GM23338 (cell line): ENCODE measurements around the gene PLEKHG2.

Source experiments
- CREB1 ChIP-seq: fragments of 250-450 bp; sonication (Bioruptor Pico); IDR thresholded peaks from 2 replicates; pipeline ENCODE4 v1.5.0; 2020; ENCODE audit warnings: low read depth, mild to moderate bottlenecking, moderate library complexity
- TF ChIP-seq, protein P1 (sequence below), 2 experiments: fragments of 200-600 bp in 1 of 2; sonication (generic) in 1 of 2; conservative IDR thresholded peaks; 2 replicates each; pipeline versions ENCODE4 v1.5.1 to v1.6.1; 2016 to 2017; ENCODE audit warnings: antibody characterized with exemption in 2 of 2, low read depth in 2 of 2, mild to moderate bottlenecking in 2 of 2, moderate library complexity in 1 of 2

DNA sequence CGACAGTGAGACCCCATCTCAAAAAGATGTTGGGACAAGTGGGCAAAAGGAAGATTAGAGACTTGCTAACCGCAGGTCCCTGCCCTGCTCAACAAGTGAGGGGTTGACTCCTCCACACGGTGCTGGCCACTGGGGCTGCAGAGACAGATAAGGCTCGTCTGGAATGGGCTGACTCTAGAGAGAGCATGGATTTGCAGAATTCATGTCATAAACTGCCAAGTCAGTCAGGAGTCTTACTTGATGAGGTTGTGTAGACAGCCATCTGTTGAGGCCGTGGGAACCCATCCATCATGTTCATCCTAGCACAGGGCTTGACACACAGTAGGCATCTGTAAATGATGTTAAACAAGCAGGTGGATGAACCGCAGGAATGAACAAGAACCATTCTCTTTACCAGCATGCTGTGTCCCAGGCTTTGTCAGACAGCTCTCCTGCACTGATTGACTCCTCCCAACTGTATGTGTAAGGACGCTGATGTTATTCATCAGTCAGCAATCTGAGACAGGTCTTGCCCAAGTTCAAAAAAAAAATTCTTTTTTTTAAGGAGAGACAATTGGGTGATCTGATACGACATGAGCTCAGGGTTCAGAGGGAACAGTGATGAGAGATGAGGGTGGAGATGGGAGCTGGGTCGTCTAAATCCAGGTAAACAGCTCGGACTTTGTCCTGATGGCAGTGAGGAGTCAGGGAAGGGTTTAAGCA is 30.4 kb upstream of the PLEKHG2 start:
- TF ChIP-seq, protein P1, sequence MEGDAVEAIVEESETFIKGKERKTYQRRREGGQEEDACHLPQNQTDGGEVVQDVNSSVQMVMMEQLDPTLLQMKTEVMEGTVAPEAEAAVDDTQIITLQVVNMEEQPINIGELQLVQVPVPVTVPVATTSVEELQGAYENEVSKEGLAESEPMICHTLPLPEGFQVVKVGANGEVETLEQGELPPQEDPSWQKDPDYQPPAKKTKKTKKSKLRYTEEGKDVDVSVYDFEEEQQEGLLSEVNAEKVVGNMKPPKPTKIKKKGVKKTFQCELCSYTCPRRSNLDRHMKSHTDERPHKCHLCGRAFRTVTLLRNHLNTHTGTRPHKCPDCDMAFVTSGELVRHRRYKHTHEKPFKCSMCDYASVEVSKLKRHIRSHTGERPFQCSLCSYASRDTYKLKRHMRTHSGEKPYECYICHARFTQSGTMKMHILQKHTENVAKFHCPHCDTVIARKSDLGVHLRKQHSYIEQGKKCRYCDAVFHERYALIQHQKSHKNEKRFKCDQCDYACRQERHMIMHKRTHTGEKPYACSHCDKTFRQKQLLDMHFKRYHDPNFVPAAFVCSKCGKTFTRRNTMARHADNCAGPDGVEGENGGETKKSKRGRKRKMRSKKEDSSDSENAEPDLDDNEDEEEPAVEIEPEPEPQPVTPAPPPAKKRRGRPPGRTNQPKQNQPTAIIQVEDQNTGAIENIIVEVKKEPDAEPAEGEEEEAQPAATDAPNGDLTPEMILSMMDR (conservative IDR thresholded peaks at IDR 0.05; ENCODE audit: low read depth in 2 of 2), result no peak
- no peak for TF ChIP-seq CREB1
